Measurements from ENCODE around the gene CNEP1R1. TPM values are rescaled to one million over a fixed set of nuclear protein-coding genes. Genes with fewer than 3 reads are reported as not detected.

The CNEP1R1 gene, protein sequence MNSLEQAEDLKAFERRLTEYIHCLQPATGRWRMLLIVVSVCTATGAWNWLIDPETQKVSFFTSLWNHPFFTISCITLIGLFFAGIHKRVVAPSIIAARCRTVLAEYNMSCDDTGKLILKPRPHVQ
- total RNA-seq (2021; fragmentation: NEBNext Ultra II Directional; extraction: Animal tissue kit (Norgen Biotek cat#: 25700)) (13.6 and 16.2 TPM in 2 replicates), polyA plus RNA-seq (2011; rRNA removed) (8.4 and 10.6 TPM in 2 replicates), polyA minus RNA-seq (2011; rRNA and poly(A)+ RNA removed) (12.4 and 16.9 TPM in 2 replicates)
- polyA plus RNA-seq (2011; cell fraction: cytosol; rRNA removed) = 12.2 TPM
- polyA plus RNA-seq (2011; cell fraction: nucleus; rRNA removed) = 4.2 TPM
- 5.5 to 10.2 TPM (median 7.1 TPM) in 4 replicates for polyA plus RNA-seq (2012, experiment 1 of 2)
- polyA plus RNA-seq (2012, experiment 2 of 2) = 1.3 TPM
- polyA plus RNA-seq (2013, experiment 1 of 2) = 12.4 TPM
- 12.2 TPM for polyA plus RNA-seq (2013, experiment 2 of 2)
- polyA minus RNA-seq (2011; cell fraction: cytosol; rRNA and poly(A)+ RNA removed) = 12.6 TPM
- polyA minus RNA-seq (2011; cell fraction: nucleus; rRNA and poly(A)+ RNA removed) = 12.7 TPM
- long read RNA-seq, experiment 1, partial matches to known transcripts = 0 of 10 reads
- long read RNA-seq, experiment 1, other reads (novel, unspliced or antisense) = 6 of 10 reads
- long read RNA-seq, experiment 2, partial matches to known transcripts = 0 of 4 reads
- long read RNA-seq, experiment 2, other reads (novel, unspliced or antisense) = 2 of 4 reads

GRCh38 chr16:50024684-50025536 lies at the start of gene CNEP1R1:
CNEP1R1 (plus strand) TSS chr16:50025225; CDS start chr16:50025316, 91 bp downstream.
- peak; percentile 39 for FAIRE-seq
- Histone ChIP-seq H3K79me1 (ENCODE audit: low read depth, low read length) (no peaks in the 10 kb centered on the region), H4K91ac (replicated peaks; ENCODE audit: insufficient read length, low read length) (no peak within 1 kb of the TSS)
- TF ChIP-seq TBP (IDR thresholded peaks at IDR 0.05; ENCODE audit: low read depth, low read length) (peak; percentile 14; the same call in 1 of the 2 replicates), KDM1A (IDR thresholded peaks at IDR 0.05; ENCODE audit: borderline replicate concordance, low read length) (no peak), ATF3 (IDR thresholded peaks at IDR 0.05; ENCODE audit: insufficient read depth, low read depth, low read length) (no peak), SUZ12 (IDR thresholded peaks at IDR 0.05; ENCODE audit: low read length) (no peak), CEBPB (IDR thresholded peaks at IDR 0.05; ENCODE audit: low read depth, low read length) (no peak), HDAC6 (IDR thresholded peaks at IDR 0.05; ENCODE audit: low read depth, low read length) (no peak)
- TF ChIP-seq, protein P1, sequence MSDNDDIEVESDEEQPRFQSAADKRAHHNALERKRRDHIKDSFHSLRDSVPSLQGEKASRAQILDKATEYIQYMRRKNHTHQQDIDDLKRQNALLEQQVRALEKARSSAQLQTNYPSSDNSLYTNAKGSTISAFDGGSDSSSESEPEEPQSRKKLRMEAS (IDR thresholded peaks at IDR 0.05) = no peak

More at GRCh38 chr16:50024684-50025536, at the start of gene CNEP1R1:
- Histone ChIP-seq H2BK12ac (ENCODE audit: low read depth, low read length) (no peak within 1 kb of the TSS), H3K4me3 (ENCODE audit: extremely low read depth in 1 of 4, insufficient read depth in 2 of 4, low read depth in 3 of 4, low read length in 4 of 4) (peak within 1 kb of the TSS; percentile 59 to 95 (median 90)), H3K9ac (replicated peaks in 1 of 4; ENCODE audit: extremely low read depth in 1 of 4, low read depth in 3 of 4, low read length in 3 of 4) (peak within 1 kb of the TSS; percentile 31 to 78 (median 36); a peak in 6 of 7 replicates), H3K27me3 (replicated peaks in 1 of 4; ENCODE audit: control insufficient read depth in 3 of 4, extremely low read depth in 1 of 4, insufficient read depth in 3 of 4, low read length in 3 of 4) (no peaks in the 10 kb centered on the region), H3K56ac (replicated peaks; ENCODE audit: insufficient read length, low read depth, low read length) (peak within 1 kb of the TSS; percentile 49), H4K20me1 (replicated peaks in 1 of 2; ENCODE audit: control insufficient read depth in 1 of 2, insufficient read depth in 2 of 2, low read length in 2 of 2) (no peaks in the 10 kb centered on the region), H3K23me2 (ENCODE audit: low read depth, low read length) (no peaks in the 10 kb centered on the region), H3K9me3 (ENCODE audit: insufficient read depth in 2 of 2, low read depth in 1 of 2, low read length in 1 of 2) (no peaks in the 10 kb centered on the region), H3K23ac (ENCODE audit: insufficient read length) (no peak within 1 kb of the TSS), H3K4me2 (ENCODE audit: insufficient read depth in 1 of 2, low read depth in 2 of 2, low read length in 2 of 2) (peak within 1 kb of the TSS; percentile 74 to 88), H2BK120ac (replicated peaks; ENCODE audit: low read depth, low read length) (no peak within 1 kb of the TSS), H2AFZ (ENCODE audit: low read length) (peak within 1 kb of the TSS; percentile 93), H2BK15ac (ENCODE audit: low read length) (no peak within 1 kb of the TSS), H3K18ac (ENCODE audit: extremely low read depth, low read length) (no peak within 1 kb of the TSS), H3K4ac (replicated peaks; ENCODE audit: insufficient read length, low read depth, low read length) (no peak within 1 kb of the TSS), H2BK5ac (ENCODE audit: low read depth, low read length) (no peak within 1 kb of the TSS; the same call in 1 of the 2 replicates), H3K36me3 (ENCODE audit: control insufficient read depth in 2 of 4, insufficient read depth in 4 of 4, low read length in 3 of 4) (peaks cover 0 to 14% (median 0%) of the 10 kb centered on the region in 4 experiments; a peak in 3 of 8 replicates), H3K14ac (ENCODE audit: insufficient read length) (no peak within 1 kb of the TSS), H2BK20ac (ENCODE audit: low read length) (no peak within 1 kb of the TSS), H3K27ac (ENCODE audit: low read depth, low read length) (no peak within 1 kb of the TSS), H4K8ac (ENCODE audit: extremely low read depth, insufficient read depth, low read length) (peak within 1 kb of the TSS; percentile 46; the same call in 1 of the 2 replicates), H2AK5ac (ENCODE audit: low read depth, low read length) (no peak within 1 kb of the TSS), H3K79me2 (ENCODE audit: control insufficient read depth in 1 of 2, insufficient read depth in 2 of 2, low read length in 2 of 2) (peaks cover 0 to 29% of the 10 kb centered on the region in 2 experiments; a peak in 2 of 4 replicates), H4K5ac (ENCODE audit: insufficient read length, low read depth, low read length) (peak within 1 kb of the TSS; percentile 20), H3K4me1 (replicated peaks in 1 of 4; ENCODE audit: control insufficient read depth in 3 of 4, insufficient read depth in 4 of 4, low read length in 3 of 4) (peaks cover 0 to 6% (median 0%) of the 10 kb centered on the region in 4 experiments; a peak in 2 of 7 replicates)
- 1% methylated on average over 27 of the region's 65 CpGs; no CpG with 5 or more reads in 1 of the 2 experiments for WGBS, 2 experiments (ENCODE audit: extremely low coverage in 1 of 2, insufficient coverage in 1 of 2, insufficient read length in 1 of 2, insufficient replicate concordance in 2 of 2, low coverage in 1 of 2, low lambda C conversion rate in 2 of 2, missing lambda C conversion rate in 1 of 2)
- CTCF ChIA-PET (ENCODE audit: partially characterized antibody) = interaction anchor here (0.6 to 4.1 kb wide), 42 partner anchors 9 to 617 kb away, joined by 3 to 28 read pairs (median 4); partner anchors contain the start of gene HEATR3
- POLR2A ChIA-PET (ENCODE audit: partially characterized antibody) = interaction anchor here (0.7 to 2.7 kb wide), 11 partner anchors 8 to 220 kb away, joined by 3 to 5 read pairs (median 3); partner anchors contain the start of gene HEATR3
- DNase-seq (ENCODE audit: low read depth in 1 of 2, low spot score in 2 of 2) = peak; percentile 92 to 94
